Thyroid gland (tissue), 4 donors: ENCODE measurements around the gene TMEM131L.

Experiments
- CTCF ChIP-seq, 6 experiments: fragments of 200-600 bp in 3 of 6; fragments of 450-650 bp in 3 of 6; sonication (generic) in 3 of 6; IDR thresholded peaks; one replicate each; pipeline ENCODE4 v1.5.1; 2016 to 2019; ENCODE audit warnings: antibody characterized with exemption in 6 of 6, mild to moderate bottlenecking in 2 of 6, inconsistent platforms in 1 of 6, moderate library complexity in 1 of 6
- POLR2A ChIP-seq, 2 donors: fragments of 450-650 bp; IDR thresholded peaks; one replicate each; pipeline ENCODE4 v1.6.1; 2017; ENCODE audit warnings: antibody characterized with exemption in 2 of 2, mild to moderate bottlenecking in 2 of 2, moderate library complexity in 1 of 2

DNA sequence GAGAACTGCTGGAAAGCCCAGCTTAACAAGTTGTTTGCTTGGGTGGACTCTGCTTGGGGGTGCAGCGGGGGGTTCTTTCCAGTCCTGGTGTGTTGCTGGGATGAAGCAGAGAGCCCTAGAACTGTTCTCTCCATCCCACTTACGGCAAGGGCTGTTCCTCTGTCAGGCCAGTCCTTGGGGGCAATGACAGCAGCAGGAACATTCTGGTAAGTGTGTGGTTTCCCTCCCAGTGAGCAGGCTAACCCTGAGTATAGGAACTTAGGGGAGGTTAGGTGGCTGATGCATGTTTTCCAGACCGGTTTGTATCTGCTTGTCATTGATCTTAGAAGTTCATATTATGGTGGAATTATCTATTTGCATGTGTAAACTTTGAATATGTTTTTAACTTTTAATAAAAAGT, 171.0 kb downstream of the TMEM131L start:
- TF ChIP-seq CTCF (IDR thresholded peaks at IDR 0.05) = no peak
- TF ChIP-seq POLR2A (IDR thresholded peaks at IDR 0.05) = no peak
